Sigmoid colon (tissue), 7 donors: Measurements from ENCODE around the gene DMTF1. TPM values are rescaled to one million over a fixed set of nuclear protein-coding genes. Genes with fewer than 3 reads are reported as not detected.
"Not testable (repeated sequence)": the region's sequence is repeated elsewhere in the genome, so short reads cannot be mapped to it uniquely, and the experiment has no call there.

Experiments
- DNase-seq: peaks from one replicate; pipeline ENCODE4 v3.0.0-alpha.2; 2019
- H3K27ac ChIP-seq, 4 donors: fragments of 200-600 bp; sonication (generic); one replicate each; pipeline ENCODE4 v1.5.1; 2016 to 2019; ENCODE audit warnings: mild to moderate bottlenecking in 1 of 4
- H3K27me3 ChIP-seq, 3 donors: fragments of 200-600 bp; sonication (generic); one replicate each; pipeline ENCODE4 v1.5.1; 2019; ENCODE audit warnings: mild to moderate bottlenecking in 1 of 3
- H3K36me3 ChIP-seq, 4 donors: fragments of 200-600 bp; sonication (generic); one replicate each; pipeline ENCODE4 v1.5.1; 2016 to 2019
- H3K4me1 ChIP-seq, 4 donors: fragments of 200-600 bp; sonication (generic); one replicate each; pipeline ENCODE4 v1.5.1; 2017 to 2019
- H3K4me3 ChIP-seq, 4 donors: fragments of 200-600 bp; sonication (generic); one replicate each; pipeline ENCODE4 v1.5.1; 2017 to 2019; ENCODE audit warnings: mild to moderate bottlenecking in 2 of 4, moderate library complexity in 1 of 4
- H3K9me3 ChIP-seq, 4 donors: fragments of 200-600 bp in 3 of 4; sonication (generic) in 3 of 4; one replicate each; pipeline versions ENCODE4 v1.5.1 to v1.6.1; 2013 to 2019
- WGBS, 2 donors: extraction: QIAGEN DNeasy Blood & Tissue Kit; methylation state at CpG; one replicate each; pipeline ENCODE4 v1.1.7; 2013; 5-methylcytosine and 5-hydroxymethylcytosine counted together
- intact Hi-C: fragments of 100-400 bp; cut with DNase I; formaldehyde crosslinking; loops from one replicate; pipeline ENCODE4 v1.15.1; 2023
- polyA plus RNA-seq, 3 donors: library from polyadenylated mRNA; stranded (reverse); fragments of 200-250 nt; gene quantifications; one replicate each; pipeline ENCODE4 v1.2.3, GENCODE V29; 2013
- small RNA-seq, 3 donors: library from RNA; depleted of rRNA; stranded (forward); fragments of <200 nt; gene quantifications; one replicate each; pipeline ENCODE3, GENCODE V24; 2016
- total RNA-seq, 4 donors: library from RNA; depleted of rRNA; stranded (reverse); fragments of >200 nt; gene quantifications; one replicate each; pipeline ENCODE4 v1.1.0, GENCODE V29; 2016
- TF ChIP-seq, protein P1 (sequence below), 4 experiments: fragments of 450-650 bp in 3 of 4; fragments of 200-600 bp in 1 of 4; IDR thresholded peaks; one replicate each; pipeline ENCODE4 v1.5.1; 2016 to 2019; ENCODE audit warnings: antibody characterized with exemption in 4 of 4, mild to moderate bottlenecking in 3 of 4, moderate library complexity in 2 of 4
- donor health status: healthy with polysubstance abuse.
- donor health status: Bipolar disorder and iron deficiency.
- donor health status: healthy.

DMTF1 gene
- total and polyA plus RNA-seq, 7 donors = 10.2 to 134 (median 69.9) TPM

DNA sequence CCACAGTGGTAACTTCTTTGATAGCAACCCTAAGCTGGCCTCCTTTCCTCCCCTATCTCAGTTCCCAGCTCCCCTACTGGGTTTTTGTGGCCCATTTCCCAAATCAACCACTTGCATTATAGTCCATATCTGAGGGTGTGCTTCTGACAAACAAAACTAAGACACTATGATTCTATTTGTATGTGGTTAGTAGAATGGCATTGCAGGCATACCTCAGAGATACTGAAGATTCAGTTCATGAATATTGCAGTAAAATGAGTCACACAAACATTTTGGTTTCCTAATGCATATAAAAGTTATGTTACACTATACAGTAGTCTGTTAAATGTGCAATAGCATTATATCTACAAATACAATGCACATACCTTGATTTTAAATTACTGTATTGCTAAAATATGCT lies 82.7 kb downstream of the DMTF1 start:
- intact Hi-C loops = loop anchor here (5.0 kb wide), 1 partner anchor 298 kb away; no protein-coding TSS in a partner anchor
- no peaks in the 10 kb centered on the region for H3K27me3 ChIP-seq
- no peak for DNase-seq
- no peaks in the 10 kb centered on the region for H3K36me3 ChIP-seq
- H3K4me3 ChIP-seq = no peak overlapping the region
- H3K9me3 ChIP-seq = no peaks in the 10 kb centered on the region
- no peak overlapping the region for H3K27ac ChIP-seq
- H3K4me1 ChIP-seq = peaks cover 0 to 5% (median 2%) of the 10 kb centered on the region in 4 donors
- TF ChIP-seq, protein P1, sequence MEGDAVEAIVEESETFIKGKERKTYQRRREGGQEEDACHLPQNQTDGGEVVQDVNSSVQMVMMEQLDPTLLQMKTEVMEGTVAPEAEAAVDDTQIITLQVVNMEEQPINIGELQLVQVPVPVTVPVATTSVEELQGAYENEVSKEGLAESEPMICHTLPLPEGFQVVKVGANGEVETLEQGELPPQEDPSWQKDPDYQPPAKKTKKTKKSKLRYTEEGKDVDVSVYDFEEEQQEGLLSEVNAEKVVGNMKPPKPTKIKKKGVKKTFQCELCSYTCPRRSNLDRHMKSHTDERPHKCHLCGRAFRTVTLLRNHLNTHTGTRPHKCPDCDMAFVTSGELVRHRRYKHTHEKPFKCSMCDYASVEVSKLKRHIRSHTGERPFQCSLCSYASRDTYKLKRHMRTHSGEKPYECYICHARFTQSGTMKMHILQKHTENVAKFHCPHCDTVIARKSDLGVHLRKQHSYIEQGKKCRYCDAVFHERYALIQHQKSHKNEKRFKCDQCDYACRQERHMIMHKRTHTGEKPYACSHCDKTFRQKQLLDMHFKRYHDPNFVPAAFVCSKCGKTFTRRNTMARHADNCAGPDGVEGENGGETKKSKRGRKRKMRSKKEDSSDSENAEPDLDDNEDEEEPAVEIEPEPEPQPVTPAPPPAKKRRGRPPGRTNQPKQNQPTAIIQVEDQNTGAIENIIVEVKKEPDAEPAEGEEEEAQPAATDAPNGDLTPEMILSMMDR (IDR thresholded peaks at IDR 0.05) = no peak

GRCh38 chr7:87238464-87239051 lies 86.3 kb downstream of the DMTF1 start:
- not testable (repeated sequence) for H3K4me3 ChIP-seq, H3K27ac ChIP-seq, H3K27me3 ChIP-seq, H3K36me3 ChIP-seq, H3K4me1 ChIP-seq, H3K9me3 ChIP-seq, DNase-seq
- intact Hi-C loops = loop anchor here (5.0 kb wide), 1 partner anchor 301 kb away; no protein-coding TSS in a partner anchor
- 65 to 73% methylated on average over 11 of the region's 11 CpGs for WGBS, 2 donors

DNA sequence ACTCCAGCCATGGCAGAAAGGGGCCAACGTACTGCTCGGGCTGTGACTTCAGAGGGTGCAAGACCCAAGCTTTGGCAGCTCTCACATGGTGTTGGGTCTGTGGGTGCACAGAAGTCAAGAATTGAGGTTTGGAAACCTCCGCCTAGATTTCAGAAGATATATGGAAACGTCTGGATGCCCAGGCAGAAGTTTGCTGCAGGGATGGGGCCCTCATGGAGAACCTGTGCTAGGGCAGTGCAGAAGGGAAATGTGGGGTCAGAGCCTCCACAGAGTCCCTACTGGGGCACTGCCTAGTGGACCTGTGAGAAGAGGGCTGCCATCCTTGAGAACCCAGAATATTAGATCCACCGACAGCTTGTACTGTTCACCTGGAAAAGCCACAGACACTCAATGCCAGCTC lies 93.4 kb downstream of the DMTF1 start:
- H3K4me3 ChIP-seq, DNase-seq: not testable (repeated sequence)

More for the DNA sequence above, 93.4 kb downstream of the DMTF1 start:
- H3K27ac ChIP-seq, H3K4me1 ChIP-seq, H3K27me3 ChIP-seq, intact Hi-C loops, H3K9me3 ChIP-seq, H3K36me3 ChIP-seq: not testable (repeated sequence)
- 89 to 91% methylated on average over 5 of the region's 5 CpGs for WGBS, 2 donors

Small RNA genes lying within 50 kb of the gene (small RNA-seq; reads per million reads assigned to genes)
- gene RF00019 (0 reads per million in 3 donors), gene RF02271 (0 reads per million in 3 donors)

Other genes starting within 250 kb of the DMTF1 start
- 10 to 100 TPM in 1 of 4 donors, 1 to 10 TPM in 3; 7.3 to 15.3 (median 8.9) TPM for gene ELAPOR2, start 92.8 kb upstream of the DMTF1 start, total RNA-seq
- 1 to 10 TPM; 1.6 to 5.9 (median 2.4) TPM for gene ELAPOR2, start 92.8 kb upstream of the DMTF1 start, polyA plus RNA-seq
- 10 to 100 TPM; 26.9 to 37.7 (median 30.4) TPM for gene TMEM243, start 67.3 kb downstream of the DMTF1 start, total RNA-seq
- gene TMEM243, start 67.3 kb downstream of the DMTF1 start, polyA plus RNA-seq = 10 to 100 TPM; 10.6 to 36.9 (median 23.4) TPM
- gene CROT, start 193.2 kb downstream of the DMTF1 start, total RNA-seq = 10 to 100 TPM; 12.9 to 15.6 (median 14.0) TPM
- 10 to 100 TPM; 11.9 to 15.5 (median 13.8) TPM for gene CROT, start 193.2 kb downstream of the DMTF1 start, polyA plus RNA-seq